Adrenal gland (tissue), 12 donors: ENCODE measurements around the gene UNC13D. TPM values are rescaled to one million over a fixed set of nuclear protein-coding genes. Genes with fewer than 3 reads are reported as not detected.

Experiments used
- DNase-seq, 7 donors: peaks; one replicate each; pipeline ENCODE4 v3.0.0-alpha.2; 2019 to 2020
- H3K27ac ChIP-seq, 5 donors: fragments of 200-600 bp; sonication (generic) in 4 of 5; 1 replicate in 3 of 5; 2 replicates in 2 of 5; pipeline versions ENCODE4 v1.5.1 to v1.8.0; 2016 to 2020; ENCODE audit warnings: mild to moderate bottlenecking in 1 of 5
- H3K27me3 ChIP-seq: fragments of 200-600 bp; 2 replicates; pipeline ENCODE4 v1.8.0; 2021
- H3K36me3 ChIP-seq, 2 donors: fragments of 200-600 bp; replicated peaks in 1 of 2; 1 replicate in 1 of 2; 2 replicates in 1 of 2; pipeline versions ENCODE4 v1.5.1 to v1.8.0; 2018 to 2022
- H3K4me1 ChIP-seq, 2 donors: fragments of 200-600 bp; replicated peaks in 1 of 2; 1 replicate in 1 of 2; 2 replicates in 1 of 2; pipeline versions ENCODE4 v1.5.1 to v1.8.0; 2018 to 2021
- H3K4me3 ChIP-seq, 4 donors: fragments of 200-600 bp; sonication (generic) in 3 of 4; one replicate each; pipeline ENCODE4 v1.5.1; 2016 to 2018
- H3K9me3 ChIP-seq, 3 donors: fragments of 200-600 bp; sonication (generic) in 1 of 3; replicated peaks in 1 of 3; 1 replicate in 2 of 3; 2 replicates in 1 of 3; pipeline versions ENCODE4 v1.5.1 to v1.8.0; 2016 to 2021
- CTCF ChIP-seq, 6 experiments: fragments of 450-650 bp in 4 of 6; fragments of 200-600 bp in 2 of 6; sonication (generic) in 1 of 6; IDR thresholded peaks; 1 replicate in 5 of 6; 2 replicates in 1 of 6; pipeline versions ENCODE4 v1.5.1 to v1.8.0; 2016 to 2021; ENCODE audit warnings: antibody characterized with exemption in 6 of 6, mild to moderate bottlenecking in 2 of 6, moderate library complexity in 1 of 6
- POLR2A ChIP-seq, 2 donors: fragments of 450-650 bp; IDR thresholded peaks; one replicate each; pipeline ENCODE4 v1.6.1; 2017; ENCODE audit warnings: antibody characterized with exemption in 2 of 2, mild to moderate bottlenecking in 2 of 2, moderate library complexity in 1 of 2
- WGBS, 4 donors: extraction: QIAGEN DNeasy Blood & Tissue Kit in 2 of 4; methylation state at CpG; one replicate each; pipeline versions ENCODE4 v1.1.5 to v1.1.7; 2013 to 2017; 5-methylcytosine and 5-hydroxymethylcytosine counted together
- intact Hi-C, 2 donors: fragments of 100-400 bp; cut with DNase I; formaldehyde crosslinking; loops; one replicate each; pipeline versions ENCODE4 v1.14.1 to v1.15.0; 2022 to 2023
- polyA plus RNA-seq, 3 donors: library from polyadenylated mRNA; stranded (reverse); fragments of 200-250 nt in 2 of 3; fragments of 350-450 nt in 1 of 3; fragmentation: Illumina TruSeq in 1 of 3; extraction: RNeasy Lipid Tissue Mini Kit (QIAGEN cat#74804) in 1 of 3; gene quantifications; one replicate each; pipeline ENCODE4 v1.2.3, GENCODE V29; 2013 to 2014
- total RNA-seq, 9 donors: library from RNA; depleted of rRNA in 4 of 9; stranded (reverse); fragments of >200 nt in 4 of 9; fragments of 120-200 nt in 1 of 9; fragmentation: NEBNext Ultra II Directional in 1 of 9; extraction: Animal tissue kit (Norgen Biotek cat#: 25700) in 1 of 9; gene quantifications; one replicate each; pipeline versions ENCODE4 v1.1.0 to v1.2.4, GENCODE V29; 2013 to 2023
- donor health status: healthy with polysubstance abuse.
- donor health status: Bipolar disorder and iron deficiency.
- donor health status: DM: yes; HTN: yes; CAD: no.
- donor health status: DM: no; HTN: no; CAD: no.
- donor health status: DM: no; HTN: no; CAD: no.
- donor health status: DM: yes; HTN: yes; CAD: no.

The UNC13D gene
- total and polyA plus RNA-seq, 12 donors, result 3.0 to 47.5 (median 13.8) TPM

DNA sequence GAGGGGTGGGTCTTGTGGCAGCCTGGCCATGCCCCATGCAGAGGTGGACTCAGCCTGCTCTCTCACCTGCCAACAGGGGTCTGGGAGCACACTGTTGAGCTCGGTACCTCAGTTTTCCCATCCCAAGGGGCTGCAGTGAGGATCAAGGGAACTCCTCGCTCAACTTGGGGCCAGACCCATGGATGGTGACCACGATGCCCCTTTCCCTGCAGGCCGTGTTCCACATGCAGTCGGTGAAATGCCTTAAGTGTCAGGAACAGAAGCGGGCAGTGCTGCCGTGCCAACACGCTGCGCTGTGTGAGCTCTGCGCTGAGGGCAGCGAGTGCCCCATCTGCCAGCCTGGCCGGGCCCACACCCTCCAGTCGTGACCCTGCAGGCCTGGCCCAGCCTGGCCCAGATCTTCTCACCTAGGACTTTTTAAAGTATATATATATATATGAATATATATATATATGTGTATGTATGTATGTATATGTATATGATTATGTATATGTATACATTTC is 20.1 kb downstream of the UNC13D start:
- TF ChIP-seq CTCF (IDR thresholded peaks at IDR 0.05) (no peak), POLR2A (IDR thresholded peaks at IDR 0.05) (no peak)
- Histone ChIP-seq H3K27me3 (no peaks in the 10 kb centered on the region), H3K27ac (no peak overlapping the region), H3K4me3 (no peak overlapping the region), H3K36me3 (peaks cover 0 to 58% of the 10 kb centered on the region in 2 donors), H3K4me1 (peaks cover 13 to 17% of the 10 kb centered on the region in 2 donors), H3K9me3 (no peaks in the 10 kb centered on the region)
- WGBS, 4 donors, result 86 to 96% (median 91%) methylated on average over 9 to 13 of the region's 13 CpGs
- intact Hi-C loops, result loop anchor here in 1 of 2 donors (10.0 kb wide), 1 partner anchor 59 kb away; the partner anchor contains the start of gene GALK1
- no peak for DNase-seq

DNA sequence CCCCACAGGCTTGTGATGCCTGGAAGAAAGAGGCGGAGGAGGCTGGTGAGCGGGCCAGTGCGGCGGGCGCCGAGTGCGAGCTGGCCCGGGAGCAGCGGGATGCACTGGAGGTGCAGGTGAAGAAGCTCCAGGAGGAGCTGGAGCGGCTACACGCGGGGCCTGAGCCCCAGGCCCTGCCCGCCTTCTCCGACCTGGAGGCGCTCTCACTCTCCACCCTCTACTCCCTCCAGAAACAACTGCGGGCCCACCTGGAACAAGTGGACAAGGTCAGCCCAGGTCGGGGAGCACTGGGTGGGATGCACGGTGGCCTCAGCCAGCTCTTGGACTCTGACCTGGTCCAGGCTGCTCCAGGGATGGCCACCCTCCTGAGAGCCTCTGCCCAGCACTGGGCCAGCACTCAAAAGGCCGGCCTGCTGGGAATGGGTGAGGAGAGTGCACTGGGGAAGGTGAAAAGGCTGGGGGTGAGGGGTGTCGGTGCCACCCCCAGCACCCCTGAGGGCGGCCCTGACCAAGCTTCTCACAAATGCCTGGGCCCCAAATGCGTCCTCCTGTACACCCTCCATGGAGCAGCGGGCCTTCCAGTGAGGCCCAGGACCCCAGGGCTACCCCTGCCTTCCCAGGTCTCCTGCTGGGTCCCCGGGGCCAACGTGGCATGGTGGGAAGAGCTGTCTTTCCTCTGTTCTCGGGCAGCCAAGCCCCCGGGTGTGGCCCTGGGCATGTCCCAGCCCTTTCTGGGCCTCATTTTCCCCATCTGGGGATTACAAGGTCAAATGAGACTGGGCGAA is 20.8 kb downstream of the UNC13D start:
- 87 to 90% (median 89%) methylated on average over 4 to 28 of the region's 28 CpGs for WGBS, 4 donors
- Histone ChIP-seq H3K27me3 (no peaks in the 10 kb centered on the region), H3K4me3 (no peak overlapping the region), H3K36me3 (peaks cover 0 to 64% of the 10 kb centered on the region in 2 donors), H3K4me1 (peaks cover 13 to 17% of the 10 kb centered on the region in 2 donors), H3K9me3 (no peaks in the 10 kb centered on the region), H3K27ac (no peak overlapping the region)
- intact Hi-C loops, result loop anchor here in 1 of 2 donors (10.0 kb wide), 1 partner anchor 59 kb away; the partner anchor contains the start of gene GALK1
- no peak for DNase-seq
- TF ChIP-seq POLR2A (IDR thresholded peaks at IDR 0.05), result no peak
- no peak for TF ChIP-seq CTCF (IDR thresholded peaks at IDR 0.05)

- Histone ChIP-seq H3K9me3 (no peaks in the 10 kb centered on the region), H3K4me1 (peaks cover 10% of the 10 kb centered on the region in 2 donors), H3K4me3 (no peak overlapping the region), H3K36me3 (peaks cover 0 to 71% of the 10 kb centered on the region in 2 donors), H3K27me3 (no peaks in the 10 kb centered on the region), H3K27ac (peak overlapping the region in 2 of 5 donors; percentile 41 to 44)
- WGBS, 4 donors, result 70 to 72% methylated on average over 3 of the region's 3 CpGs; no CpG with 5 or more reads in 2 of the 4 donors
- no peak for DNase-seq
- intact Hi-C loops, result loop anchor here in 1 of 2 donors (10.0 kb wide), 1 partner anchor 58 kb away; the partner anchor contains the start of gene GALK1
- TF ChIP-seq CTCF (IDR thresholded peaks at IDR 0.05), result no peak
- TF ChIP-seq POLR2A (IDR thresholded peaks at IDR 0.05), result no peak
Observed at GRCh38 chr17:75822800-75823166, 21.4 kb downstream of the UNC13D start.

DNA sequence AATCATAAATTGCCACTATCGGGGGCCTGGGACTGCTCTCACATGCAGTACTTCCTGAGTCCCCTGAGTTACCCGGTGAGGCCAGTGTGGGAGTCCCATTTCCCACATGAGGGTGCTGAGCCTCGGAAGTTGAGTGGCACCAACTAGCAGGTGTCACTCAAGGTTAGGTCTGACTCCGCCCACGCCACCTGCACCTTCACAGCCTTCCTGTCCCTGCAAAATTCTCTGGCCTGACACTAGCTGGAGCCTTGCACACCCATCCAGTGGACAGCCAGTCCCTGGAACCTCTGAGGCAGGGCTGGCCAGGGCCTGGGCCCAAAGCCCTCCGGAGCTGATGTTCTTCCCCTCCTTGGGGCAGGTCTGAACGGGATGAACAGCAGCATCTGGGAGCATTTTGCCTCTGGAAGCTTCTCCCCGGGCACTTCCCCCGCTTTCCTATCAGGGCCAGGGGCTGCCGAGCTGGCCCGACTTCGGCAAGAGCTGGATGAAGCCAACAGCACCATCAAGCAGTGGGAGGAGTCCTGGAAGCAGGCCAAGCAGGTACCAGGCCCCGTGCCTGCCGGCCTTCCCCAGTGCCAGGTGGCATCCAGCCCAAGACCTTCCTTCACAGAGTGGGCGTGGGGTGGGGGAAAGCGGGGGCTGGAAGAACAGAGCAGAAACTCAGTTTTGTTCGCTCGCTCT is 21.9 kb downstream of the UNC13D start:
- intact Hi-C loops, result loop anchor here in 1 of 2 donors (10.0 kb wide), 1 partner anchor 57 kb away; the partner anchor contains the start of gene GALK1
- Histone ChIP-seq H3K27me3 (no peaks in the 10 kb centered on the region), H3K27ac (peak overlapping the region in 2 of 5 donors; percentile 41 to 44), H3K4me3 (no peak overlapping the region), H3K9me3 (no peaks in the 10 kb centered on the region), H3K4me1 (peaks cover 5% of the 10 kb centered on the region in 2 donors), H3K36me3 (peaks cover 0 to 75% of the 10 kb centered on the region in 2 donors)
- whole genome bisulfite sequencing, 4 donors, result 49 to 61% (median 55%) methylated on average over 2 to 18 of the region's 18 CpGs
- peak; percentile 66 to 84 (median 75) for DNase-seq
- TF ChIP-seq CTCF (IDR thresholded peaks at IDR 0.05) (no peak), POLR2A (IDR thresholded peaks at IDR 0.05) (no peak)
